Omental fat pad (tissue), 4 donors: Measurements from ENCODE around the gene BORCS8. TPM values are rescaled to one million over a fixed set of nuclear protein-coding genes. Genes with fewer than 3 reads are reported as not detected.

Source experiments
- ATAC-seq: fragments of 150-250 bp; one replicate; pipeline ENCODE4 v1.9.1; 2016; ENCODE audit warnings: mild to moderate bottlenecking, moderate library complexity; ENCODE audit not compliant: low FRiP score
- DNase-seq: peaks from one replicate; pipeline ENCODE4 v3.0.0-alpha.2; 2019; ENCODE audit warnings: low spot score
- small RNA-seq: library from RNA; depleted of rRNA; stranded (forward); fragments of <200 nt; gene quantifications from one replicate; pipeline ENCODE3, GENCODE V24; 2016
- total RNA-seq, 4 donors: library from RNA; depleted of rRNA; stranded (reverse); fragments of >200 nt; gene quantifications; one replicate each; pipeline ENCODE4 v1.1.0, GENCODE V29; 2016
- TF ChIP-seq, protein P1 (sequence below), 3 donors: fragments of 450-650 bp; IDR thresholded peaks; one replicate each; pipeline ENCODE4 v1.5.1; 2016 to 2017; ENCODE audit warnings: antibody characterized with exemption in 3 of 3, mild to moderate bottlenecking in 3 of 3, moderate library complexity in 2 of 3

BORCS8 gene
- total RNA-seq, 4 donors from 2014 or later = 16.8 to 29.8 (median 19.9) TPM

DNA sequence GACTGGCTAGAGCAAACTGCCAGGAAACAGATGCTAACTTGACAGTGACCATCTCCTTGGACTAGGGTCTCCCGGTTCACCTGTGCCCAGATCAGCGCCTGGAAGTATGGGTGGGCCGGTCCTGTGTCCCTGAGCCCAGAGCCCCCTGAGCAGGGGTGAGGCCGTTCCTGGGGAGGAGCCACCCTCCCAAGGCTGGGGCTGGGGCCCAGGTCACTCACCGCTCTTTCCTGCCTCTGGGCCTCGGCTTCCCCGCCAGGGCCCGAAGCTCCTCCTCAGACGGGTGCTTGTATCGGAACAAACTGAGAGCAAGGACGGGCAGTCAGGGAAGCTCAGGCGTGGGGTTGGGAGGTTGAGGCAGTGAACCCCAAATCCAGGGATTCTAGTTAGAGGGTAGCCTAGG lies 59.0 kb downstream of the BORCS8 start:
- TF ChIP-seq, protein P1, sequence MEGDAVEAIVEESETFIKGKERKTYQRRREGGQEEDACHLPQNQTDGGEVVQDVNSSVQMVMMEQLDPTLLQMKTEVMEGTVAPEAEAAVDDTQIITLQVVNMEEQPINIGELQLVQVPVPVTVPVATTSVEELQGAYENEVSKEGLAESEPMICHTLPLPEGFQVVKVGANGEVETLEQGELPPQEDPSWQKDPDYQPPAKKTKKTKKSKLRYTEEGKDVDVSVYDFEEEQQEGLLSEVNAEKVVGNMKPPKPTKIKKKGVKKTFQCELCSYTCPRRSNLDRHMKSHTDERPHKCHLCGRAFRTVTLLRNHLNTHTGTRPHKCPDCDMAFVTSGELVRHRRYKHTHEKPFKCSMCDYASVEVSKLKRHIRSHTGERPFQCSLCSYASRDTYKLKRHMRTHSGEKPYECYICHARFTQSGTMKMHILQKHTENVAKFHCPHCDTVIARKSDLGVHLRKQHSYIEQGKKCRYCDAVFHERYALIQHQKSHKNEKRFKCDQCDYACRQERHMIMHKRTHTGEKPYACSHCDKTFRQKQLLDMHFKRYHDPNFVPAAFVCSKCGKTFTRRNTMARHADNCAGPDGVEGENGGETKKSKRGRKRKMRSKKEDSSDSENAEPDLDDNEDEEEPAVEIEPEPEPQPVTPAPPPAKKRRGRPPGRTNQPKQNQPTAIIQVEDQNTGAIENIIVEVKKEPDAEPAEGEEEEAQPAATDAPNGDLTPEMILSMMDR (IDR thresholded peaks at IDR 0.05) = no peak
- DNase-seq = no peak

DNA sequence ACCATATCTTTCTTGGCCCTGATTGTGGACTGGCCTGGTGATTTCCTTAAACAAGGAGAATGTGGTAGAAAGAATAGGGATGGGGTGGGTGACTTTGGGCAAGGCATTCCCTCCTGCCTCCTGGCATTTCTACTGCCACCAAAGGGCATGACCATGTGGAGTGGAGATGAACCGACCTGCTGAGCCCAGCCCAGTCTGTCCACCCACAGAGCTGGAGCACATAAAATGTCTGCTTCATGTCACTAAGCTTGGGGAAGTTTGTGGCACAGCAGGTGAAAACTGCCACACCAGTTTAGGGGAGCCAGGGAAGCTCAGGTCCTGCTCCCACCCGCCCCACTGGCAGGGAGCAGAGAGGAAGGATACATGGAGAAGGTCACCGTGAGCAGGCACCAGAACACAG lies 60.0 kb downstream of the BORCS8 start:
- DNase-seq (no peak), ATAC-seq (no peak)
- TF ChIP-seq, protein P1 (IDR thresholded peaks at IDR 0.05) = no peak

More for the DNA sequence above, 59.0 kb downstream of the BORCS8 start:
- ATAC-seq = no peak

Small RNA genes lying within 50 kb of the gene (small RNA-seq; reads per million reads assigned to genes)
- gene RNU6-1028P = not detected

Other genes with a start within 250 kb of the BORCS8 start
- gene SUGP2, start 158.6 kb downstream of the BORCS8 start, total RNA-seq = 10 to 100 TPM; 30.3 to 54.5 (median 36.3) TPM
- 10 to 100 TPM; 16.9 to 39.5 (median 25.4) TPM for gene ARMC6, start 158.5 kb downstream of the BORCS8 start, total RNA-seq
- gene SLC25A42, start 128.2 kb downstream of the BORCS8 start, total RNA-seq = 1 to 10 TPM; 4.7 to 9.9 (median 7.4) TPM
- 10 to 100 TPM; 12.0 to 16.8 (median 15.8) TPM for gene TMEM161A, start 53.7 kb downstream of the BORCS8 start, total RNA-seq
- under 1 TPM in 1 of 4 donors, not detected in 3; 0.28 TPM for gene MEF2B, start 21.9 kb downstream of the BORCS8 start, total RNA-seq
- gene RFXANK, start 106 bp upstream of the BORCS8 start, total RNA-seq = 10 to 100 TPM; 31.2 to 46.8 (median 42.3) TPM
- gene NR2C2AP, start 11.3 kb upstream of the BORCS8 start, total RNA-seq = 10 to 100 TPM in 3 of 4 donors, 1 to 10 TPM in 1; 7.9 to 22.9 (median 15.7) TPM
- not detected for gene NCAN, start 19.8 kb upstream of the BORCS8 start, total RNA-seq
- under 1 TPM in 2 of 4 donors, not detected in 2; 0.31 to 0.47 TPM for gene TM6SF2, start 81.1 kb upstream of the BORCS8 start, total RNA-seq
- 10 to 100 TPM; 22.8 to 31.2 (median 24.8) TPM for gene SUGP1, start 128.4 kb upstream of the BORCS8 start, total RNA-seq
- gene MAU2, start 128.7 kb upstream of the BORCS8 start, total RNA-seq = 10 to 100 TPM; 27.6 to 78.5 (median 44.3) TPM
- 10 to 100 TPM; 25.9 to 80.3 (median 35.9) TPM for gene GATAD2A, start 213.5 kb upstream of the BORCS8 start, total RNA-seq